Astrocyte (in vitro differentiated cells and primary cell): ENCODE results near the gene ASAP2. TPM values are rescaled to one million over a fixed set of nuclear protein-coding genes. Genes with fewer than 3 reads are reported as not detected.

Experiments used
- DNase-seq: peaks from one replicate; pipeline ENCODE4 v3.0.0-alpha.2; 2010; ENCODE audit warnings: low read depth
- FAIRE-seq: peaks from 2 replicates; lab custom pipeline; 2011; peaks lifted over from hg19 to GRCh38; lab: Jason Lieb, UNC
- H2AFZ ChIP-seq: 2 replicates; pipeline ENCODE4 v1.6.0; 2012; ENCODE audit warnings: low read depth, low read length, inconsistent platforms
- H3K27ac ChIP-seq: 2 replicates; pipeline ENCODE4 v1.5.1; 2011; ENCODE audit warnings: low read depth, low read length, inconsistent platforms
- H3K27me3 ChIP-seq: 2 replicates; pipeline ENCODE4 v1.6.0; 2011; ENCODE audit warnings: low read length, inconsistent platforms; ENCODE audit not compliant: insufficient read depth
- H3K36me3 ChIP-seq: 2 replicates; pipeline ENCODE4 v1.5.1; 2011; ENCODE audit warnings: low read length, inconsistent platforms; ENCODE audit not compliant: insufficient read depth
- H3K4me1 ChIP-seq: 2 replicates; pipeline ENCODE4 v1.5.1; 2011; ENCODE audit warnings: low read length, inconsistent platforms; ENCODE audit not compliant: insufficient read depth
- H3K4me2 ChIP-seq: 2 replicates; pipeline ENCODE4 v1.6.0; 2012; ENCODE audit warnings: low read length, inconsistent platforms
- H3K4me3 ChIP-seq: 2 replicates; pipeline ENCODE4 v1.5.1; 2011; ENCODE audit warnings: low read depth, mild to moderate bottlenecking, low read length, inconsistent platforms; ENCODE audit not compliant: insufficient read depth
- H3K79me2 ChIP-seq: 2 replicates; pipeline ENCODE4 v1.6.0; 2012; ENCODE audit warnings: mild to moderate bottlenecking, low read length, inconsistent platforms; ENCODE audit not compliant: insufficient read depth
- H3K9ac ChIP-seq: 2 replicates; pipeline ENCODE4 v1.6.0; 2012; ENCODE audit warnings: mild to moderate bottlenecking, low read length, inconsistent platforms
- H3K9me3 ChIP-seq: 2 replicates; pipeline ENCODE4 v1.5.1; 2012; ENCODE audit warnings: low read depth, mild to moderate bottlenecking, low read length, inconsistent platforms; ENCODE audit not compliant: insufficient read depth
- H4K20me1 ChIP-seq: 2 replicates; pipeline ENCODE4 v1.6.0; 2012; ENCODE audit warnings: low read length, inconsistent platforms; ENCODE audit not compliant: insufficient read depth
- H3K27ac Mint-ChIP-seq: one replicate; pipeline ENCODE4 v1.8.0; 2021; ENCODE audit warnings: mild to moderate bottlenecking, mixed read lengths; ENCODE audit not compliant: unreplicated experiment
- H3K27me3 Mint-ChIP-seq: one replicate; pipeline ENCODE4 v1.8.0; 2021; ENCODE audit warnings: low read depth, mixed read lengths; ENCODE audit not compliant: unreplicated experiment
- H3K36me3 Mint-ChIP-seq: one replicate; pipeline ENCODE4 v1.8.0; 2021; ENCODE audit warnings: low read depth, mixed read lengths; ENCODE audit not compliant: unreplicated experiment
- H3K4me1 Mint-ChIP-seq: one replicate; pipeline ENCODE4 v1.8.0; 2021; ENCODE audit warnings: low read depth, mixed read lengths; ENCODE audit not compliant: unreplicated experiment
- H3K4me3 Mint-ChIP-seq: one replicate; pipeline ENCODE4 v1.8.0; 2021; ENCODE audit warnings: mild to moderate bottlenecking, moderate library complexity, mixed read lengths; ENCODE audit not compliant: unreplicated experiment
- H3K9me3 Mint-ChIP-seq: one replicate; pipeline ENCODE4 v1.8.0; 2021; ENCODE audit warnings: mild to moderate bottlenecking, mixed read lengths; ENCODE audit not compliant: unreplicated experiment
- CTCF ChIP-seq: IDR thresholded peaks from 2 replicates; pipeline ENCODE4 v1.5.1; 2011; ENCODE audit warnings: low read depth, mild to moderate bottlenecking, inconsistent platforms, low read length, moderate library complexity; ENCODE audit not compliant: insufficient read depth
- EZH2 ChIP-seq: IDR thresholded peaks from 2 replicates; pipeline ENCODE4 v1.6.1; 2012; ENCODE audit warnings: mild to moderate bottlenecking, low read length, inconsistent platforms; ENCODE audit not compliant: insufficient read depth
- total RNA-seq: library from RNA; stranded (reverse); gene quantifications from 2 replicates; pipeline ENCODE4 v1.2.1, GENCODE V29; 2021

The ASAP2 gene
- total RNA-seq, 1 donor from 2014 or later = 62.6 TPM

GRCh38 chr2:9203876-9204275, 2.7 kb upstream of the ASAP2 start:
- peaks cover 20% of the 10 kb centered on the region for H3K79me2 ChIP-seq
- Mint-ChIP-seq H3K4me1 (peaks cover 35% of the 10 kb centered on the region), H3K27ac (no peak overlapping the region), H3K4me3 (no peak overlapping the region), H3K9me3 (no peaks in the 10 kb centered on the region), H3K27me3 (no peaks in the 10 kb centered on the region), H3K36me3 (no peaks in the 10 kb centered on the region)
- H3K27ac ChIP-seq = no peak overlapping the region
- FAIRE-seq = no peak
- no peak for DNase-seq
- no peaks in the 10 kb centered on the region for H3K27me3 ChIP-seq
- peaks cover 12% of the 10 kb centered on the region for H4K20me1 ChIP-seq
- no peak overlapping the region for H3K4me3 ChIP-seq
- no peaks in the 10 kb centered on the region for H3K36me3 ChIP-seq
- H2AFZ ChIP-seq = no peak overlapping the region
- TF ChIP-seq CTCF = no peak
- no peaks in the 10 kb centered on the region for H3K9me3 ChIP-seq
- H3K4me1 ChIP-seq = peaks cover 33% of the 10 kb centered on the region
- H3K4me2 ChIP-seq = no peak overlapping the region
- H3K9ac ChIP-seq = no peak overlapping the region

GRCh38 chr2:9204939-9205338, 1.7 kb upstream of the ASAP2 start:
- Histone ChIP-seq H3K79me2 (peaks cover 31% of the 10 kb centered on the region), H4K20me1 (peaks cover 19% of the 10 kb centered on the region), H2AFZ (no peak overlapping the region), H3K27me3 (no peaks in the 10 kb centered on the region), H3K4me2 (no peak overlapping the region), H3K4me3 (no peak overlapping the region), H3K9me3 (no peaks in the 10 kb centered on the region), H3K4me1 (peaks cover 37% of the 10 kb centered on the region), H3K27ac (no peak overlapping the region), H3K36me3 (no peaks in the 10 kb centered on the region), H3K9ac (no peak overlapping the region)
- no peak for FAIRE-seq
- H3K9me3 Mint-ChIP-seq = no peaks in the 10 kb centered on the region
- H3K4me3 Mint-ChIP-seq = peak overlapping the region; percentile 57
- H3K27me3 Mint-ChIP-seq = no peaks in the 10 kb centered on the region
- peaks cover 43% of the 10 kb centered on the region for H3K4me1 Mint-ChIP-seq
- no peak for TF ChIP-seq EZH2
- TF ChIP-seq CTCF = no peak
- H3K36me3 Mint-ChIP-seq = no peaks in the 10 kb centered on the region
- no peak for DNase-seq
- H3K27ac Mint-ChIP-seq = peak overlapping the region; percentile 98

- Mint-ChIP-seq H3K27me3 (no peaks in the 10 kb centered on the region), H3K36me3 (peaks cover 3% of the 10 kb centered on the region), H3K9me3 (no peaks in the 10 kb centered on the region), H3K27ac (peak overlapping the region; percentile 98), H3K4me1 (peaks cover 43% of the 10 kb centered on the region), H3K4me3 (peak overlapping the region; percentile 83)
- H3K27me3 ChIP-seq = no peaks in the 10 kb centered on the region
- FAIRE-seq = no peak
- H3K4me1 ChIP-seq = peaks cover 34% of the 10 kb centered on the region
- no peak overlapping the region for H3K4me3 ChIP-seq
- no peaks in the 10 kb centered on the region for H3K36me3 ChIP-seq
- DNase-seq = no peak
- no peaks in the 10 kb centered on the region for H3K9me3 ChIP-seq
- H2AFZ ChIP-seq = peak overlapping the region; percentile 61
- peaks cover 24% of the 10 kb centered on the region for H4K20me1 ChIP-seq
- H3K79me2 ChIP-seq = peaks cover 36% of the 10 kb centered on the region
- peak overlapping the region; percentile 83 for H3K4me2 ChIP-seq
- H3K27ac ChIP-seq = no peak overlapping the region
- TF ChIP-seq CTCF (no peak), EZH2 (no peak)
- peak overlapping the region; percentile 82 for H3K9ac ChIP-seq
Measured at GRCh38 chr2:9205486-9205885, 1.1 kb upstream of the ASAP2 start.
